Measurements from ENCODE around the gene DLGAP1. TPM values are rescaled to one million over a fixed set of nuclear protein-coding genes. Genes with fewer than 3 reads are reported as not detected.

The DLGAP1 gene
- total and polyA plus RNA-seq, 4 donors, result 0.54 to 11.8 (median 3.1) TPM

GRCh38 chr18:4016391-4017049, 438.6 kb downstream of the DLGAP1 start:
- TF ChIP-seq, protein P1, sequence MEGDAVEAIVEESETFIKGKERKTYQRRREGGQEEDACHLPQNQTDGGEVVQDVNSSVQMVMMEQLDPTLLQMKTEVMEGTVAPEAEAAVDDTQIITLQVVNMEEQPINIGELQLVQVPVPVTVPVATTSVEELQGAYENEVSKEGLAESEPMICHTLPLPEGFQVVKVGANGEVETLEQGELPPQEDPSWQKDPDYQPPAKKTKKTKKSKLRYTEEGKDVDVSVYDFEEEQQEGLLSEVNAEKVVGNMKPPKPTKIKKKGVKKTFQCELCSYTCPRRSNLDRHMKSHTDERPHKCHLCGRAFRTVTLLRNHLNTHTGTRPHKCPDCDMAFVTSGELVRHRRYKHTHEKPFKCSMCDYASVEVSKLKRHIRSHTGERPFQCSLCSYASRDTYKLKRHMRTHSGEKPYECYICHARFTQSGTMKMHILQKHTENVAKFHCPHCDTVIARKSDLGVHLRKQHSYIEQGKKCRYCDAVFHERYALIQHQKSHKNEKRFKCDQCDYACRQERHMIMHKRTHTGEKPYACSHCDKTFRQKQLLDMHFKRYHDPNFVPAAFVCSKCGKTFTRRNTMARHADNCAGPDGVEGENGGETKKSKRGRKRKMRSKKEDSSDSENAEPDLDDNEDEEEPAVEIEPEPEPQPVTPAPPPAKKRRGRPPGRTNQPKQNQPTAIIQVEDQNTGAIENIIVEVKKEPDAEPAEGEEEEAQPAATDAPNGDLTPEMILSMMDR (IDR thresholded peaks at IDR 0.05; ENCODE audit: control extremely low read depth, extremely low read depth), result no peak
- no peak for ATAC-seq (ENCODE audit: insufficient read depth, low FRiP score)
- no peak overlapping the region for H3K4me3 ChIP-seq
- no peak overlapping the region for H3K9ac ChIP-seq (ENCODE audit: insufficient read depth in 1 of 2, low read length in 2 of 2)
- no peak overlapping the region for H3K27ac ChIP-seq (ENCODE audit: low read depth in 1 of 2, low read length in 1 of 2)
- DNase-seq, result peak in 1 of 3 donors; percentile 16
- no peaks in the 10 kb centered on the region for H3K27me3 ChIP-seq (ENCODE audit: control insufficient read depth in 3 of 3, insufficient read depth in 3 of 3, low read length in 2 of 3)
- no peaks in the 10 kb centered on the region for H3K9me3 ChIP-seq (ENCODE audit: control insufficient read depth in 4 of 4, insufficient read depth in 3 of 4, low read length in 3 of 4)
- no peaks in the 10 kb centered on the region for H3K36me3 ChIP-seq (ENCODE audit: control insufficient read depth in 4 of 4, insufficient read depth in 4 of 4, low read length in 4 of 4)
- no peaks in the 10 kb centered on the region for H3K4me1 ChIP-seq (ENCODE audit: control insufficient read depth in 5 of 5, insufficient read depth in 5 of 5, low read length in 5 of 5)
- WGBS, 2 donors, result 80 to 90% methylated on average over 4 of the region's 4 CpGs

- H3K27ac ChIP-seq (ENCODE audit: low read depth in 1 of 2, low read length in 1 of 2), result no peak overlapping the region
- H3K36me3 ChIP-seq (ENCODE audit: control insufficient read depth in 4 of 4, insufficient read depth in 4 of 4, low read length in 4 of 4), result no peaks in the 10 kb centered on the region
- no peak for ATAC-seq (ENCODE audit: insufficient read depth, low FRiP score)
Observed at GRCh38 chr18:4007846-4008245, 447.3 kb downstream of the DLGAP1 start.

DNA sequence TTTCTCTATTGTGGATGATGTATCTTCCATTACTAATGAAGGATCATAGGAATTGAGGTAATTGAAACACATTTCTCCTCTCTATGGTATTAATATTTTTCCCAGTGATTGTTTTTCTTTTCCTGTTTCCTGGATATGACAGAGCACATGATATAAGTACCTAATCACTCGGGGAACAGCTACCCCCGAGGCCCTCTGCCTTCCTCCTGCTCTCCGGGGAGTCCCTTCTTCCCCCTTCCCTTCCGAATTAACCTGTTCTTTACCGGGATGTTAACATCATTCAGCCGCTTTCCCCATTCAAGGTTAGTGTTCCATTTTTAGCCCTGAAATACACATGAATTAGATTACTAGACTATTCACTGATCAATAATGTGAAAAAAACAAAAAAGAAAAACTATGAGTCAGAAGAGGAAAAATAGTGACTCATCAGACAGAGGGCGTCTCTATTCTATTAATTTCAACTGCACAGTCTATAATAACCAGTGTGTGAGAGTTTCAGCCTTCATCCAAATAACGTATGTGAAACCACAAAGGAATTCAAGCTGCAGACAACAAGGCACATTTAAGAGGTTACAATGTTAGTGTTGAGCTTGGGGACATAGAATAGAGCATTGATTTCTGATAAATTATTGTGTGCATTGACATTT, 450.8 kb downstream of the DLGAP1 start:
- TF ChIP-seq, protein P1 (IDR thresholded peaks at IDR 0.05; ENCODE audit: control extremely low read depth, extremely low read depth), result no peak
- H3K36me3 ChIP-seq (ENCODE audit: control insufficient read depth in 4 of 4, insufficient read depth in 4 of 4, low read length in 4 of 4), result no peaks in the 10 kb centered on the region
- H3K4me3 ChIP-seq, result no peak overlapping the region
- ATAC-seq (ENCODE audit: insufficient read depth, low FRiP score), result no peak
- no peaks in the 10 kb centered on the region for H3K27me3 ChIP-seq (ENCODE audit: control insufficient read depth in 3 of 3, insufficient read depth in 3 of 3, low read length in 2 of 3)
- no peaks in the 10 kb centered on the region for H3K9me3 ChIP-seq (ENCODE audit: control insufficient read depth in 4 of 4, insufficient read depth in 3 of 4, low read length in 3 of 4)
- no peak overlapping the region for H3K27ac ChIP-seq (ENCODE audit: low read depth in 1 of 2, low read length in 1 of 2)
- H3K9ac ChIP-seq (ENCODE audit: insufficient read depth in 1 of 2, low read length in 2 of 2), result no peak overlapping the region
- peaks cover 0 to 6% (median 0%) of the 10 kb centered on the region in 5 donors for H3K4me1 ChIP-seq (ENCODE audit: control insufficient read depth in 5 of 5, insufficient read depth in 5 of 5, low read length in 5 of 5)
- 45 to 46% methylated on average over 8 of the region's 8 CpGs for WGBS, 2 donors
- no peak for DNase-seq

More at GRCh38 chr18:4007846-4008245, 447.3 kb downstream of the DLGAP1 start:
- Histone ChIP-seq H3K9ac (ENCODE audit: insufficient read depth in 1 of 2, low read length in 2 of 2) (no peak overlapping the region), H3K4me1 (ENCODE audit: control insufficient read depth in 5 of 5, insufficient read depth in 5 of 5, low read length in 5 of 5) (peaks cover 0 to 6% (median 0%) of the 10 kb centered on the region in 5 donors), H3K4me3 (no peak overlapping the region), H3K9me3 (ENCODE audit: control insufficient read depth in 4 of 4, insufficient read depth in 3 of 4, low read length in 3 of 4) (no peaks in the 10 kb centered on the region), H3K27me3 (ENCODE audit: control insufficient read depth in 3 of 3, insufficient read depth in 3 of 3, low read length in 2 of 3) (no peaks in the 10 kb centered on the region)
- no peak for DNase-seq
- TF ChIP-seq, protein P1 (IDR thresholded peaks at IDR 0.05; ENCODE audit: control extremely low read depth, extremely low read depth), result no peak

Data from lung (tissue), 12 donors.